ENCODE results near the gene RBBP8.

RBBP8 gene

DNA sequence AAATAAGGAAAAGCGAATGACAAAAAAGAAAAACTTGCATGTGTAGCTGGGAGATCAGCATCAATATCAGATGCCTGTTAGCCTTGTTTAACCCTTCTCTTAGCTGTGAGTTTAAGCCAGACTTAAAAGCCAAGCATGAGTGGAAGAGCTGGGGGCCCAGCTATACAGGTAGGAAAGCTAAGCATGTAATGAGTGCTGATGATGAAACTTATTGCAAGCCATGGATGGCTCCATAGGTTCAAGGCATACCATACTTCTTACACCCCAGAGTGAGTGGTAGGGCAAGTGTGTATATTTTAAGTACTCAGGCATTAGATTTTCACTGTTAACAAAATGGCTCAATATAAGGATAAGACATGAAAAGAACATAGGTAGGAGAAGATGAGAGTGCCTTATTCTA, 28.0 kb downstream of the RBBP8 start:
- Histone ChIP-seq H3K27me3 (replicated peaks; ENCODE audit: control insufficient read depth, insufficient read depth, low read length) (no peaks in the 10 kb centered on the region), H3K36me3 (ENCODE audit: control insufficient read depth, insufficient read depth, low read length) (no peaks in the 10 kb centered on the region; the same call in none of the 2 replicates), H3K4me3 (replicated peaks; ENCODE audit: low read depth, low read length) (no peak overlapping the region)
- DNase-seq (ENCODE audit: extremely low read depth, insufficient read length): no peak
- no peak for TF ChIP-seq CTCF (IDR thresholded peaks at IDR 0.05; ENCODE audit: insufficient read depth, low read length, poor library complexity, severe bottlenecking)

DNA sequence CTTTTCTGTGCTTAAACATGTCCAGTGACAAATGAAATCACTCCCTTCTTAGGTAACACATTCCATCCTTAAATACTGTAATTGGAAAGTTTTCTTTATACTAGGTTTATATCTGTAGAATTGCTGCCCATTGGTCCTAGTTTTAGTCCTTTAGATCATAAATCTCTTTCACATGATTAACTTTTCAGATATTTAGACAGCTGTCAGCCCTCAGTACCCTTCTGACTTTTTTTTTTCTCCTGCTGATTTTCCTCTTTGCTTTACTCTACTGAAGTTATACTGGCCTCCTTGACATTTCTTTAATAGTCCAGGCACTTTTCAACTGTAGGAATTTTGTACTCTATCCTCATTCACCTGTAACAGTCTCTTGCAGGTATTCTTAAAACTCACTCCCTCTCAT, 28.9 kb downstream of the RBBP8 start:
- no peak for DNase-seq (ENCODE audit: extremely low read depth, insufficient read length)
- no peak overlapping the region for H3K4me3 ChIP-seq (replicated peaks; ENCODE audit: low read depth, low read length)

DNA sequence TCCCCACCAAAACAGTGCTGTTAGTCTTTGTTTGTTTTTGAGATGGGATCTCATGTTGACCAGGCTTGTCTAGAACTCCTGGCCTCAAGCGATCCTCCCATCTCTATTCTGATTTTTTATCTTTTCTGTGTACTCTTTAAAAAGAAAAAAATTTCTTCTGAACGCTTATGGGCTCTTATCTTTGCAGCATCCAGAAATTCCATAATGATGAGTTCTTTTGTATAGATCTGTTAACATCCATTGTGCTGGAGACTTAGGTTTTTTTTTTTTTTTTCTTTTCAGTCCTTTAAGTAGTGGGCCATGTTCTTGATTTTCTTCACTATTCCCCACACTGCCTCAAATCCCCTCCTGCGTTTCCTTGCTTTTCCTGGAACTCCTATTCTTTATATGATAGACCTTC, 31.0 kb downstream of the RBBP8 start:
- DNase-seq (ENCODE audit: extremely low read depth, insufficient read length): no peak
- Histone ChIP-seq H3K27me3 (replicated peaks; ENCODE audit: control insufficient read depth, insufficient read depth, low read length) (no peaks in the 10 kb centered on the region), H3K4me3 (replicated peaks; ENCODE audit: low read depth, low read length) (no peak overlapping the region), H3K36me3 (ENCODE audit: control insufficient read depth, insufficient read depth, low read length) (no peaks in the 10 kb centered on the region; the same call in 1 of the 2 replicates)
- no peak for TF ChIP-seq CTCF (IDR thresholded peaks at IDR 0.05; ENCODE audit: insufficient read depth, low read length, poor library complexity, severe bottlenecking)

More for the DNA sequence above, 28.9 kb downstream of the RBBP8 start:
- Histone ChIP-seq H3K27me3 (replicated peaks; ENCODE audit: control insufficient read depth, insufficient read depth, low read length) (no peaks in the 10 kb centered on the region), H3K36me3 (ENCODE audit: control insufficient read depth, insufficient read depth, low read length) (no peaks in the 10 kb centered on the region; the same call in none of the 2 replicates)
- TF ChIP-seq CTCF (IDR thresholded peaks at IDR 0.05; ENCODE audit: insufficient read depth, low read length, poor library complexity, severe bottlenecking): no peak

GRCh38 chr18:22964722-22965121, 31.6 kb downstream of the RBBP8 start:
- Histone ChIP-seq H3K27me3 (replicated peaks; ENCODE audit: control insufficient read depth, insufficient read depth, low read length) (no peaks in the 10 kb centered on the region), H3K4me3 (replicated peaks; ENCODE audit: low read depth, low read length) (no peak overlapping the region), H3K36me3 (ENCODE audit: control insufficient read depth, insufficient read depth, low read length) (no peaks in the 10 kb centered on the region; the same call in 1 of the 2 replicates)
- no peak for DNase-seq (ENCODE audit: extremely low read depth, insufficient read length)
- TF ChIP-seq CTCF (IDR thresholded peaks at IDR 0.05; ENCODE audit: insufficient read depth, low read length, poor library complexity, severe bottlenecking): no peak

- no peaks in the 10 kb centered on the region for H3K27me3 ChIP-seq (replicated peaks; ENCODE audit: control insufficient read depth, insufficient read depth, low read length)
- TF ChIP-seq CTCF (IDR thresholded peaks at IDR 0.05; ENCODE audit: insufficient read depth, low read length, poor library complexity, severe bottlenecking): no peak
- DNase-seq (ENCODE audit: extremely low read depth, insufficient read length): no peak
- no peaks in the 10 kb centered on the region for H3K36me3 ChIP-seq (ENCODE audit: control insufficient read depth, insufficient read depth, low read length)
- H3K4me3 ChIP-seq (replicated peaks; ENCODE audit: low read depth, low read length): no peak overlapping the region
Observed at GRCh38 chr18:22971038-22971437, 37.9 kb downstream of the RBBP8 start.

DNA sequence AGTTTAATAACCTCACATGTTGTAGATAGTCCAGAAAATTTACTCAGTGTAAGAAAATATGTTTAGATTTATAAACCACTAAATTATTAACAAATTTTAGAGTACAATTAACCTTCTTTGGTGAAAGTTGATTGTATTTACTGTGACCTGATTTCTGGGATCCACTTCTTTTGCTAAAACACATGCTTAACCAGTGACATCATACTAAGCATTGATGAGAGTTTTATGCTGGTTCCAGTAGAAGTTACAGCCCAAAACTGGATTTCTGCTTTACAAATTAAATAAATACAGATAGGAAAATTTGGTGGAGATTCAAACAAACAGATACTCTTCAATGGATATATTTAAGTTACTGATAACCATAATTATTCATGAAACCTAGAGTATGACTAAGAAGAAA, 40.9 kb downstream of the RBBP8 start:
- H3K36me3 ChIP-seq (ENCODE audit: control insufficient read depth, insufficient read depth, low read length): no peaks in the 10 kb centered on the region; the same call in 1 of the 2 replicates
- H3K4me3 ChIP-seq (replicated peaks; ENCODE audit: low read depth, low read length): no peak overlapping the region
- DNase-seq (ENCODE audit: extremely low read depth, insufficient read length): no peak
- H3K27me3 ChIP-seq (replicated peaks; ENCODE audit: control insufficient read depth, insufficient read depth, low read length): no peaks in the 10 kb centered on the region
- TF ChIP-seq CTCF (IDR thresholded peaks at IDR 0.05; ENCODE audit: insufficient read depth, low read length, poor library complexity, severe bottlenecking): no peak

Measured in GM06990 (cell line).